A549 (cell line): ENCODE results near the gene TSPAN18. TPM values are rescaled to one million over a fixed set of nuclear protein-coding genes. Genes with fewer than 3 reads are reported as not detected.

ENCODE experiments used
- ATAC-seq, 2 experiments: fragments of 200-7000 bp in 1 of 2; fragments of >200 bp in 1 of 2; cut with Nextera tagmentation in 1 of 2; cut with Tn5 transposase in 1 of 2; 3 replicates each; pipeline versions ENCODE4 v1.8.0 to v1.9.1; 2018 to 2020; ENCODE audit warnings: mild to moderate bottlenecking in 1 of 2, moderate library complexity in 1 of 2
- CTCF ChIA-PET: fragments of 300-600 bp; sonication (Branson Sonifier 250); formaldehyde crosslinking; extraction: SDS; loops from one replicate; lab custom pipeline; 2021; ENCODE audit warnings: antibody characterized with exemption, inconsistent platforms; lab: Yijun Ruan, JAX
- POLR2A ChIA-PET: fragments of 350-600 bp; formaldehyde crosslinking; extraction: SDS; loops from one replicate; lab custom pipeline; 2021; ENCODE audit warnings: antibody characterized with exemption, inconsistent platforms; lab: Yijun Ruan, JAX
- DNase-seq, 2 experiments: peaks; one replicate each; pipeline versions ENCODE4 v3.0.0 to v3.0.0-alpha.2; 2011 to 2016; ENCODE audit warnings: low read depth in 1 of 2, low spot score in 1 of 2
- FAIRE-seq: peaks from 2 replicates; lab custom pipeline; 2011; peaks lifted over from hg19 to GRCh38; lab: Jason Lieb, UNC
- H3K27ac ChIP-seq, 2 experiments: fragments of >200 bp; sonication (Bioruptor Twin); formaldehyde crosslinking; 3 replicates each; pipeline ENCODE4 v1.5.1; 2016 to 2017
- H3K4me1 ChIP-seq: fragments of >200 bp; sonication (Bioruptor Twin); formaldehyde crosslinking; 3 replicates; pipeline ENCODE4 v1.6.1; 2016
- H3K4me2 ChIP-seq: fragments of >200 bp; sonication (Bioruptor Twin); formaldehyde crosslinking; 3 replicates; pipeline ENCODE4 v1.6.1; 2016
- H3K4me3 ChIP-seq: fragments of >200 bp; sonication (Bioruptor Twin); formaldehyde crosslinking; 3 replicates; pipeline ENCODE4 v1.5.1; 2016
- H3K9me3 ChIP-seq: fragments of >200 bp; sonication (Bioruptor Twin); formaldehyde crosslinking; 3 replicates; pipeline ENCODE4 v1.6.1; 2016
- ATOH8 ChIP-seq: fragments of 250-450 bp; sonication (Bioruptor Pico); IDR thresholded peaks from 2 replicates; pipeline ENCODE4 v1.5.0; 2020; ENCODE audit warnings: low read depth, mild to moderate bottlenecking, moderate library complexity
- BCL3 ChIP-seq: fragments of >200 bp; sonication (Bioruptor Twin); formaldehyde crosslinking; IDR thresholded peaks from 3 replicates; pipeline ENCODE4 v1.6.1; 2016
- CBX8 ChIP-seq: fragments of 200-600 bp; sonication (generic); IDR thresholded peaks from 2 replicates; pipeline ENCODE4 v1.6.1; 2016
- CHD2 ChIP-seq: fragments of 150-350 bp; IDR thresholded peaks from 2 replicates; pipeline ENCODE4 v1.6.1; 2014; ENCODE audit warnings: low read length; ENCODE audit not compliant: partially characterized antibody
- CHD4 ChIP-seq: fragments of 200-600 bp; sonication (generic); IDR thresholded peaks from 2 replicates; pipeline ENCODE4 v1.6.1; 2016; ENCODE audit warnings: antibody characterized with exemption, mild to moderate bottlenecking, borderline replicate concordance
- CTCF ChIP-seq: fragments of >200 bp; sonication (Bioruptor Twin); formaldehyde crosslinking; IDR thresholded peaks from 3 replicates; pipeline ENCODE4 v1.5.1; 2016
- EHMT2 ChIP-seq: fragments of 200-600 bp; sonication (generic); IDR thresholded peaks from 2 replicates; pipeline ENCODE4 v1.6.1; 2016; ENCODE audit warnings: antibody characterized with exemption, low read depth, mild to moderate bottlenecking, moderate library complexity
- EP300 ChIP-seq, 2 experiments: fragments of >200 bp; sonication (Bioruptor Twin); formaldehyde crosslinking; IDR thresholded peaks; 2 replicates in 1 of 2; 3 replicates in 1 of 2; pipeline ENCODE4 v1.6.1; 2016 to 2017
- FOSB ChIP-seq: fragments of 250-450 bp; sonication (Bioruptor Pico); IDR thresholded peaks from 2 replicates; pipeline ENCODE4 v1.5.0; 2020; ENCODE audit warnings: mild to moderate bottlenecking, moderate library complexity
- HDAC2 ChIP-seq: fragments of 200-600 bp; sonication (generic); IDR thresholded peaks from 2 replicates; pipeline ENCODE4 v1.6.1; 2016
- HOXB13 ChIP-seq: fragments of 250-450 bp; sonication (Bioruptor Pico); IDR thresholded peaks from 2 replicates; pipeline ENCODE4 v1.5.0; 2020; ENCODE audit warnings: low read depth, mild to moderate bottlenecking, moderate library complexity
- JUN ChIP-seq, 2 experiments: fragments of >200 bp; sonication (Bioruptor Twin); formaldehyde crosslinking; IDR thresholded peaks; 2 replicates in 1 of 2; 3 replicates in 1 of 2; pipeline ENCODE4 v1.6.1; 2016 to 2017
- MAZ ChIP-seq: fragments of 150-350 bp; IDR thresholded peaks from 2 replicates; pipeline ENCODE4 v1.6.1; 2014; ENCODE audit warnings: antibody characterized with exemption, low read depth, low read length, borderline replicate concordance
- MYC ChIP-seq: IDR thresholded peaks from 2 replicates; pipeline ENCODE4 v1.6.1; 2012; ENCODE audit warnings: mild to moderate bottlenecking, inconsistent platforms, low read length, improper control_type of control experiment, borderline replicate concordance
- NPAS2 ChIP-seq: fragments of 250-450 bp; sonication (Bioruptor Pico); IDR thresholded peaks from 2 replicates; pipeline ENCODE4 v1.8.0; 2022; ENCODE audit warnings: mild to moderate bottlenecking, moderate library complexity, borderline replicate concordance
- NR3C1 ChIP-seq: fragments of >200 bp; sonication (Bioruptor Twin); formaldehyde crosslinking; IDR thresholded peaks from 3 replicates; pipeline ENCODE4 v1.6.1; 2017
- PBX3 ChIP-seq: IDR thresholded peaks from 2 replicates; pipeline ENCODE4 v1.6.1; 2012
- POLR2A ChIP-seq: IDR thresholded peaks from 2 replicates; pipeline ENCODE4 v1.6.1; 2012; ENCODE audit warnings: mild to moderate bottlenecking, low read length
- POLR2AphosphoS2 ChIP-seq: conservative IDR thresholded peaks from 2 replicates; pipeline ENCODE4 v1.6.1; 2012; ENCODE audit warnings: low read length, improper control_type of control experiment, inconsistent platforms
- RARB ChIP-seq: fragments of 250-450 bp; sonication (Bioruptor Pico); IDR thresholded peaks from 2 replicates; pipeline ENCODE4 v1.8.0; 2021; ENCODE audit warnings: mild to moderate bottlenecking, moderate library complexity
- RCOR1 ChIP-seq: fragments of 150-350 bp; IDR thresholded peaks from 2 replicates; pipeline ENCODE4 v1.6.1; 2014; ENCODE audit warnings: antibody characterized with exemption, low read length, low read depth
- RFX5 ChIP-seq: fragments of 450-650 bp; IDR thresholded peaks from 2 replicates; pipeline ENCODE4 v1.7.1; 2014; ENCODE audit warnings: antibody characterized with exemption, mild to moderate bottlenecking, moderate library complexity
- RNF2 ChIP-seq: fragments of 200-600 bp; sonication (generic); IDR thresholded peaks from 2 replicates; pipeline ENCODE4 v1.6.1; 2016; ENCODE audit warnings: low read depth, mild to moderate bottlenecking, antibody characterized with exemption, moderate library complexity, borderline replicate concordance
- SREBF2 ChIP-seq: fragments of 450-650 bp; IDR thresholded peaks from 2 replicates; pipeline ENCODE4 v1.6.1; 2014; ENCODE audit warnings: mild to moderate bottlenecking, moderate library complexity
- TP53 ChIP-seq: fragments of 250-450 bp; sonication (Bioruptor Pico); IDR thresholded peaks from 2 replicates; pipeline ENCODE4 v1.5.0; 2021; ENCODE audit warnings: mild to moderate bottlenecking, moderate library complexity
- USF2 ChIP-seq: fragments of 450-650 bp; IDR thresholded peaks from 2 replicates; pipeline ENCODE4 v1.6.1; 2014; ENCODE audit warnings: antibody characterized with exemption
- ZFP36 ChIP-seq: fragments of 450-650 bp; IDR thresholded peaks from 2 replicates; pipeline ENCODE4 v1.6.1; 2014; ENCODE audit warnings: borderline replicate concordance; ENCODE audit not compliant: partially characterized antibody
- ZSCAN20 ChIP-seq: fragments of 250-450 bp; sonication (Bioruptor Pico); IDR thresholded peaks from 2 replicates; pipeline ENCODE4 v1.8.0; 2022; ENCODE audit warnings: mild to moderate bottlenecking, moderate library complexity
- WGBS: methylation state at CpG from one replicate; pipeline ENCODE4 v1.1.6; 2017; ENCODE audit errors: missing lambda C conversion rate; 5-methylcytosine and 5-hydroxymethylcytosine counted together
- polyA plus RNA-seq, 4 experiments: library from polyadenylated mRNA; depleted of rRNA in 3 of 4; stranded (reverse); fragments of >200 nt; fragmentation: RNase III in 1 of 4; extraction: RNeasy Plus Mini Kit Qiagen cat#74134 plus additional on column Dnase treatment in 1 of 4; gene quantifications; 2 replicates in 3 of 4; 3 replicates in 1 of 4; pipeline ENCODE4 v1.2.3, GENCODE V29; 2011 to 2017

Gene TSPAN18
- polyA plus RNA-seq, 2 of the 4 experiments (the other 2 are of a cell fraction): 0.81 to 4.5 TPM

GRCh38 chr11:44970293-44970692 is 243.5 kb downstream of the TSPAN18 start:
- Histone ChIP-seq H3K9me3 (no peaks in the 10 kb centered on the region), H3K4me2 (no peak overlapping the region), H3K4me1 (no peaks in the 10 kb centered on the region), H3K4me3 (no peak overlapping the region), H3K27ac (no peak overlapping the region)
- FAIRE-seq (no peak), ATAC-seq (no peak), DNase-seq (no peak)
- ChIA-PET CTCF (interaction anchor here (0.8 to 2.0 kb wide), 7 partner anchors 8 to 401 kb away, joined by 3 to 7 read pairs (median 4); no protein-coding TSS in a partner anchor), POLR2A (no interaction called here)
- TF ChIP-seq RARB (CRISPR knock-in tag): no peak
- no peak for TF ChIP-seq CBX8
- no peak for TF ChIP-seq USF2
- 83% methylated on average over 6 of the region's 6 CpGs for WGBS

GRCh38 chr11:44971185-44971584 is 244.4 kb downstream of the TSPAN18 start:
- TF ChIP-seq ZSCAN20 (CRISPR knock-in tag): no peak
- no peak for TF ChIP-seq RFX5
- TF ChIP-seq NPAS2: no peak
- no peak for TF ChIP-seq CTCF
- TF ChIP-seq RNF2: no peak
- TF ChIP-seq JUN (IDR thresholded peaks at IDR 0.05): no peak
- TF ChIP-seq HDAC2: no peak
- TF ChIP-seq NR3C1: no peak
- no peak for TF ChIP-seq ZFP36
- TF ChIP-seq RCOR1: no peak
- no peak for TF ChIP-seq POLR2A
- TF ChIP-seq MAZ: no peak
- no peak for TF ChIP-seq FOSB (CRISPR knock-in tag)
- TF ChIP-seq CHD2: no peak
- TF ChIP-seq TP53: no peak
- no peak for TF ChIP-seq EP300 (IDR thresholded peaks at IDR 0.05)
- TF ChIP-seq HOXB13 (CRISPR knock-in tag): no peak
- TF ChIP-seq SREBF2: no peak
- WGBS: 74% methylated on average over 10 of the region's 10 CpGs

GRCh38 chr11:44972746-44973435 is 246.1 kb downstream of the TSPAN18 start:
- Histone ChIP-seq H3K4me1 (peaks cover 9% of the 10 kb centered on the region), H3K27ac (no peak overlapping the region), H3K4me3 (no peak overlapping the region), H3K9me3 (no peaks in the 10 kb centered on the region), H3K4me2 (no peak overlapping the region)
- ChIA-PET POLR2A (no interaction called here), CTCF (interaction anchor here (1.0 to 1.4 kb wide), 3 partner anchors 9 to 46 kb away, joined by 3 to 4 read pairs (median 3); no protein-coding TSS in a partner anchor)
- ATAC-seq (no peak), FAIRE-seq (no peak), DNase-seq (no peak)
- WGBS: 75% methylated on average over 19 of the region's 19 CpGs
- no peak for TF ChIP-seq CHD4
- TF ChIP-seq MYC: no peak
- no peak for TF ChIP-seq EHMT2
- no peak for TF ChIP-seq BCL3
- TF ChIP-seq ATOH8 (CRISPR knock-in tag): no peak
- TF ChIP-seq POLR2AphosphoS2: no peak
- TF ChIP-seq SREBF2: no peak
- no peak for TF ChIP-seq PBX3
- no peak for TF ChIP-seq ZSCAN20 (CRISPR knock-in tag)

More at GRCh38 chr11:44971185-44971584, 244.4 kb downstream of the TSPAN18 start:
- ATAC-seq (no peak), DNase-seq (no peak), FAIRE-seq (no peak)
- no peaks in the 10 kb centered on the region for H3K4me1 ChIP-seq
- no peak overlapping the region for H3K27ac ChIP-seq
- no peak overlapping the region for H3K4me3 ChIP-seq
- CTCF ChIA-PET: interaction anchor here (0.6 to 1.7 kb wide), 7 partner anchors 9 to 400 kb away, joined by 3 to 7 read pairs (median 4); no protein-coding TSS in a partner anchor
- POLR2A ChIA-PET: no interaction called here
- no peaks in the 10 kb centered on the region for H3K9me3 ChIP-seq
- no peak overlapping the region for H3K4me2 ChIP-seq
